ENCODE data around the gene EML3.

- TF ChIP-seq CTCF (IDR thresholded peaks at IDR 0.05) (no peak), POLR2AphosphoS5 (IDR thresholded peaks at IDR 0.05; ENCODE audit: low read depth, low read length) (no peak), REST (IDR thresholded peaks at IDR 0.05; ENCODE audit: insufficient read depth in 1 of 2, low read depth in 2 of 2, low read length in 1 of 2) (no peak), TCF7L2 (IDR thresholded peaks at IDR 0.05; ENCODE audit: low read depth, low read length) (no peak), SIN3A (IDR thresholded peaks at IDR 0.05; ENCODE audit: borderline replicate concordance, insufficient read depth, low read depth, low read length) (no peak)
Observed at GRCh38 chr11:62610814-62611704, 1.5 kb downstream of the EML3 start.
